CD14-positive monocyte (primary cell): ENCODE results near the gene HDHD5. TPM values are rescaled to one million over a fixed set of nuclear protein-coding genes. Genes with fewer than 3 reads are reported as not detected.

ENCODE experiments used
- DNase-seq, 3 donors: peaks; one replicate each; pipeline ENCODE4 v3.0.0-alpha.2; 2011 to 2022
- H2AFZ ChIP-seq: 2 replicates; pipeline ENCODE4 v1.6.0; 2012; ENCODE audit warnings: mild to moderate bottlenecking, low read depth, low read length, inconsistent platforms; ENCODE audit not compliant: insufficient read depth, poor library complexity, severe bottlenecking
- H3K27ac ChIP-seq, 2 donors: 1 replicate in 1 of 2; 2 replicates in 1 of 2; pipeline ENCODE4 v1.5.1; 2012 to 2013; ENCODE audit warnings: low read length in 2 of 2, control low read depth in 1 of 2, inconsistent platforms in 1 of 2, low read depth in 1 of 2, mild to moderate bottlenecking in 1 of 2
- H3K27me3 ChIP-seq, 2 donors: one replicate each; pipeline versions ENCODE4 v1.6.0 to v1.6.1; 2011 to 2013; ENCODE audit warnings: low read length in 2 of 2; ENCODE audit not compliant: control insufficient read depth in 2 of 2, insufficient read depth in 2 of 2
- H3K36me3 ChIP-seq, 2 donors: replicated peaks in 1 of 2; 1 replicate in 1 of 2; 2 replicates in 1 of 2; pipeline versions ENCODE4 v1.5.1 to v1.6.1; 2012 to 2013; ENCODE audit warnings: low read length in 2 of 2, control low read depth in 1 of 2, inconsistent platforms in 1 of 2, mild to moderate bottlenecking in 1 of 2; ENCODE audit not compliant: insufficient read depth in 2 of 2, control insufficient read depth in 1 of 2
- H3K4me1 ChIP-seq, 2 donors: 1 replicate in 1 of 2; 2 replicates in 1 of 2; pipeline versions ENCODE4 v1.5.1 to v1.6.1; 2012 to 2013; ENCODE audit warnings: low read length in 2 of 2, control low read depth in 1 of 2, inconsistent platforms in 1 of 2, mild to moderate bottlenecking in 1 of 2, moderate library complexity in 1 of 2; ENCODE audit not compliant: insufficient read depth in 2 of 2, control insufficient read depth in 1 of 2
- H3K4me2 ChIP-seq: replicated peaks from 2 replicates; pipeline ENCODE3; 2012; ENCODE audit warnings: low read length, moderate library complexity, mild to moderate bottlenecking; ENCODE audit not compliant: poor library complexity, severe bottlenecking; ENCODE audit errors: extremely low read depth
- H3K4me3 ChIP-seq, 3 experiments: fragments of 200-600 bp in 1 of 3; sonication (generic) in 1 of 3; replicated peaks in 1 of 3; 1 replicate in 2 of 3; 2 replicates in 1 of 3; pipeline ENCODE4 v1.5.1; 2011 to 2013; ENCODE audit warnings: low read length in 3 of 3, mild to moderate bottlenecking in 3 of 3, control low read depth in 2 of 3, low read depth in 2 of 3, inconsistent platforms in 1 of 3, moderate library complexity in 1 of 3
- H3K79me2 ChIP-seq: 2 replicates; pipeline ENCODE4 v1.6.0; 2012; ENCODE audit warnings: mild to moderate bottlenecking, control low read depth, inconsistent platforms, low read length, moderate library complexity; ENCODE audit not compliant: insufficient read depth
- H3K9ac ChIP-seq: 2 replicates; pipeline ENCODE4 v1.6.0; 2017; ENCODE audit warnings: low read length, mild to moderate bottlenecking; ENCODE audit not compliant: insufficient read depth, poor library complexity, severe bottlenecking
- H3K9me3 ChIP-seq, 2 donors: replicated peaks in 1 of 2; 1 replicate in 1 of 2; 2 replicates in 1 of 2; pipeline versions ENCODE4 v1.5.1 to v1.6.1; 2012 to 2013; ENCODE audit warnings: low read length in 2 of 2, control low read depth in 1 of 2; ENCODE audit not compliant: control insufficient read depth in 1 of 2, insufficient read depth in 1 of 2
- H4K20me1 ChIP-seq: 2 replicates; pipeline ENCODE4 v1.6.0; 2012; ENCODE audit warnings: mild to moderate bottlenecking, low read length, control low read depth, moderate library complexity; ENCODE audit not compliant: insufficient read depth
- H3K27ac Mint-ChIP-seq, 7 donors: one replicate each; pipeline ENCODE4 v1.8.0; 2020; ENCODE audit warnings: mild to moderate bottlenecking in 7 of 7, mixed read lengths in 7 of 7, moderate library complexity in 6 of 7, inconsistent platforms in 2 of 7
- H3K27me3 Mint-ChIP-seq, 3 donors: one replicate each; pipeline ENCODE4 v1.8.0; 2021 to 2022; ENCODE audit warnings: low read depth in 3 of 3, mild to moderate bottlenecking in 3 of 3, mixed read lengths in 3 of 3, moderate library complexity in 3 of 3, inconsistent platforms in 1 of 3
- H3K36me3 Mint-ChIP-seq, 2 donors: one replicate each; pipeline ENCODE4 v1.8.0; 2020; ENCODE audit warnings: mixed read lengths in 2 of 2, inconsistent platforms in 1 of 2, mild to moderate bottlenecking in 1 of 2
- H3K4me1 Mint-ChIP-seq: one replicate; pipeline ENCODE4 v1.8.0; 2020; ENCODE audit warnings: mild to moderate bottlenecking, mixed read lengths
- H3K4me3 Mint-ChIP-seq, 2 donors: one replicate each; pipeline ENCODE4 v1.8.0; 2020; ENCODE audit warnings: mild to moderate bottlenecking in 2 of 2, mixed read lengths in 2 of 2, moderate library complexity in 1 of 2
- H3K9me3 Mint-ChIP-seq, 7 donors: one replicate each; pipeline ENCODE4 v1.8.0; 2020 to 2022; ENCODE audit warnings: mixed read lengths in 7 of 7, mild to moderate bottlenecking in 6 of 7, moderate library complexity in 6 of 7, inconsistent platforms in 2 of 7
- WGBS: methylation state at CpG from one replicate; pipeline ENCODE4 v1.1.5; 2013; ENCODE audit warnings: missing lambda C conversion rate; ENCODE audit not compliant: insufficient coverage; 5-methylcytosine and 5-hydroxymethylcytosine counted together
- intact Hi-C, 2 donors: fragments of 100-400 bp; cut with micrococcal nuclease; formaldehyde crosslinking; loops; one replicate each; pipeline versions ENCODE4 v1.15.0 to v1.15.1; 2023
- polyA plus RNA-seq, 3 donors: library from polyadenylated mRNA; depleted of rRNA in 1 of 3; unstranded in 2 of 3; stranded (reverse) in 1 of 3; fragments of 300-500 nt in 2 of 3; fragments of >200 nt in 1 of 3; fragmentation: Illumina TruSeq in 2 of 3; gene quantifications; 1 replicate in 2 of 3; 2 replicates in 1 of 3; pipeline ENCODE4 v1.2.3, GENCODE V29; 2012 to 2021
- TF ChIP-seq, protein P1 (sequence below): fragments of 200-600 bp; IDR thresholded peaks from one replicate; pipeline ENCODE4 v1.8.0; 2022; ENCODE audit warnings: antibody characterized with exemption, mild to moderate bottlenecking

Gene HDHD5
- polyA plus RNA-seq, 3 donors: 75.9 to 119 (median 79.9) TPM

DNA sequence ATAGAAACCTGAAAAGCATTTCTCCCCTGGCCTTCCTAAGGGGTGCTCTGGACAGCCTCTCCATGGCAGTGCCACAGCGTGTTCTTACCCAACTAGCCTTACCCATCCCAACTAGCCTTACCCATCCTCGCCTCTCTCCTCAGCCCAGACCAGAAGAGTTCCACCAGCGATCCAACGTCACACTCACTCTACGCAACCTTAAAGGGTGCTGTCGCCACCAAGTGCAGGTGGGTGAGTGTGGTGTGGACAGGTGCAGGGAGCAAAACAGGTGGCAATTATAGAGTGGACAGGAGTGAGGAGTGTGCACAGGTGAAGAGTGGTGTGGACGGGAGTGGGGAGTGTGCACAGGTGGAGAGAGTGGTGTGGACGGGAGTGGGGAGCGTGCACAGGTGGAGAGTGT, 55.7 kb downstream of the HDHD5 start:
- Histone ChIP-seq H3K27me3 (no peaks in the 10 kb centered on the region), H3K4me3 (peak overlapping the region in 1 of 3 experiments; percentile 22), H3K4me1 (peaks cover 100% of the 10 kb centered on the region in 2 donors), H3K36me3 (peaks cover 85 to 91% of the 10 kb centered on the region in 2 donors), H3K9me3 (no peaks in the 10 kb centered on the region), H3K27ac (peak overlapping the region; percentile 62 to 80), H3K79me2 (peaks cover 80% of the 10 kb centered on the region), H3K9ac (no peak overlapping the region), H3K4me2 (peak overlapping the region; percentile 7), H2AFZ (no peak overlapping the region), H4K20me1 (peaks cover 74% of the 10 kb centered on the region)
- no peak for DNase-seq
- Mint-ChIP-seq H3K27me3 (peaks cover 0 to 2% (median 0%) of the 10 kb centered on the region in 3 donors), H3K4me3 (no peak overlapping the region), H3K27ac (peak overlapping the region; percentile 47 to 94 (median 78)), H3K4me1 (peaks cover 94% of the 10 kb centered on the region), H3K36me3 (peaks cover 80 to 91% of the 10 kb centered on the region in 2 donors), H3K9me3 (peaks cover 0 to 2% (median 0%) of the 10 kb centered on the region in 7 donors)
- TF ChIP-seq, protein P1, sequence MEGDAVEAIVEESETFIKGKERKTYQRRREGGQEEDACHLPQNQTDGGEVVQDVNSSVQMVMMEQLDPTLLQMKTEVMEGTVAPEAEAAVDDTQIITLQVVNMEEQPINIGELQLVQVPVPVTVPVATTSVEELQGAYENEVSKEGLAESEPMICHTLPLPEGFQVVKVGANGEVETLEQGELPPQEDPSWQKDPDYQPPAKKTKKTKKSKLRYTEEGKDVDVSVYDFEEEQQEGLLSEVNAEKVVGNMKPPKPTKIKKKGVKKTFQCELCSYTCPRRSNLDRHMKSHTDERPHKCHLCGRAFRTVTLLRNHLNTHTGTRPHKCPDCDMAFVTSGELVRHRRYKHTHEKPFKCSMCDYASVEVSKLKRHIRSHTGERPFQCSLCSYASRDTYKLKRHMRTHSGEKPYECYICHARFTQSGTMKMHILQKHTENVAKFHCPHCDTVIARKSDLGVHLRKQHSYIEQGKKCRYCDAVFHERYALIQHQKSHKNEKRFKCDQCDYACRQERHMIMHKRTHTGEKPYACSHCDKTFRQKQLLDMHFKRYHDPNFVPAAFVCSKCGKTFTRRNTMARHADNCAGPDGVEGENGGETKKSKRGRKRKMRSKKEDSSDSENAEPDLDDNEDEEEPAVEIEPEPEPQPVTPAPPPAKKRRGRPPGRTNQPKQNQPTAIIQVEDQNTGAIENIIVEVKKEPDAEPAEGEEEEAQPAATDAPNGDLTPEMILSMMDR: no peak
- intact Hi-C loops: loop anchor here (10.0 kb wide), 2 partner anchors 141 to 671 kb away; partner anchors contain the start of gene BID (in 1 of the 2)
- 97% methylated on average over 6 of the region's 9 CpGs for WGBS

DNA sequence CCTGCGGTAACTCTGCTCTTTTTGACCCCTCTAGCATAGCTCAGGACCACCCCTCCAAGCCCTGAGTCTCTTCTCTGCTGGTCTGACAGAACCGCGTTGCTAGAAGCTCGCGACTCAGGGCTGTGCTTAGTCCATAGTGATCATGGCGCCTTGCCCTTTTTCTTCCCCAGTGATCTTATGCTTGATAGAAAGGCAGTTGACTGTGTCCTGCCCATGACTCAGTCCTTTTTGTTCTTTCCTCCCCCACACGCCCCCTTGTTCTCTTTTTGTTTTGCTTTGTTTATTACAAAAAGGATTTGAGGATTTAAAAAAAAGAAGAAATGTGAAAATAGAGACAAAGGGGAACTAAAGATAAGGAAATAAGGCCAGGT, 56.8 kb downstream of the HDHD5 start:
- Histone ChIP-seq H3K4me2 (peak overlapping the region; percentile 54), H3K4me3 (peak overlapping the region in 1 of 3 experiments; percentile 57), H3K9me3 (no peaks in the 10 kb centered on the region), H3K27me3 (no peaks in the 10 kb centered on the region), H3K79me2 (peaks cover 78% of the 10 kb centered on the region), H3K9ac (peak overlapping the region; percentile 6), H2AFZ (no peak overlapping the region), H3K36me3 (peaks cover 82 to 88% of the 10 kb centered on the region in 2 donors), H4K20me1 (peaks cover 80% of the 10 kb centered on the region), H3K27ac (peak overlapping the region; percentile 80 to 87), H3K4me1 (peaks cover 100% of the 10 kb centered on the region in 2 donors)
- WGBS: 56% methylated on average over 5 of the region's 7 CpGs
- H3K27ac Mint-ChIP-seq: peak overlapping the region; percentile 78 to 97 (median 94)
- H3K27me3 Mint-ChIP-seq: peaks cover 0 to 2% (median 2%) of the 10 kb centered on the region in 3 donors
- peak overlapping the region in 1 of 2 donors; percentile 48 for H3K4me3 Mint-ChIP-seq
- peaks cover 0 to 3% (median 0%) of the 10 kb centered on the region in 7 donors for H3K9me3 Mint-ChIP-seq
- DNase-seq: peak; percentile 38 to 63 (median 60)
- peaks cover 78 to 90% of the 10 kb centered on the region in 2 donors for H3K36me3 Mint-ChIP-seq
- H3K4me1 Mint-ChIP-seq: peaks cover 94% of the 10 kb centered on the region
- TF ChIP-seq, protein P1: no peak
- intact Hi-C loops: loop anchor here (10.0 kb wide), 2 partner anchors 143 to 673 kb away; partner anchors contain the start of gene BID (in 1 of the 2)
